ENCODE data around the gene IL36B. TPM values are rescaled to one million over a fixed set of nuclear protein-coding genes. Genes with fewer than 3 reads are reported as not detected.
"Not testable (repeated sequence)": the region's sequence is repeated elsewhere in the genome, so short reads cannot be mapped to it uniquely, and the experiment has no call there.

IL36B gene
- total RNA-seq, result not detected

- H3K9me3 Mint-ChIP-seq, result peaks cover 29% of the 10 kb centered on the region
Observed at GRCh38 chr2:113052396-113052917, at the start of gene IL36B. Gene IL36B, minus strand, starts transcription at chr2:113052867.

DNA sequence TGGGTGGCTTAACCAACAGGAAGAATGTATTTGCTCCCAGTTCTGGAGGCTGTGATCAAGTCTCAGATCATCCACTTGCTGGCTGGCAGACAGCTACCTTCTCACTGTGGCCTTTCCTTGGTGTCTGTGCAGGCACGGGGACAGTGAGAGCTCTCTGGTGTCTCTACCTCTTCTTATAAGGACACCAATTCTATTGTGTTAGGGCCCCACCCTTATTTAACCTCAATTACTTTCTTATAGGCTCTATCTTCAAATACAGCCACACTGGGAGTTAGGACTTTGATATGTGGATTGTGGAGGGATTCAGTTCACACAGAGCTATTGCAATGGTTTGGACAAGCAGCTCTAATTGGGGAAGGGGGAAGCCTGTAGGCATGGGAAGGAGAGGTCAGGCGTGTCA, 49.5 kb upstream of the IL36B start:
- H3K36me3 Mint-ChIP-seq, result peaks cover 10% of the 10 kb centered on the region
- peaks cover 43% of the 10 kb centered on the region for H3K4me1 Mint-ChIP-seq
- no peak overlapping the region for H3K27ac Mint-ChIP-seq
- H3K9me3 Mint-ChIP-seq, result peaks cover 23% of the 10 kb centered on the region
- H3K27me3 Mint-ChIP-seq, result no peaks in the 10 kb centered on the region
- H3K4me3 Mint-ChIP-seq, result no peak overlapping the region
- DNase-seq, result no peak

More at GRCh38 chr2:113052396-113052917, at the start of gene IL36B:
- Mint-ChIP-seq H3K4me1 (peaks cover 5% of the 10 kb centered on the region), H3K36me3 (peaks cover 17% of the 10 kb centered on the region), H3K27ac (no peak within 1 kb of the TSS), H3K4me3 (no peak within 1 kb of the TSS), H3K27me3 (no peaks in the 10 kb centered on the region)
- DNase-seq, result no peak

- peaks cover 25% of the 10 kb centered on the region for H3K4me1 Mint-ChIP-seq
- peaks cover 25% of the 10 kb centered on the region for H3K9me3 Mint-ChIP-seq
- peak overlapping the region; percentile 20 for H3K4me3 Mint-ChIP-seq
- peak overlapping the region; percentile 46 for H3K27ac Mint-ChIP-seq
- H3K36me3 Mint-ChIP-seq, result peaks cover 8% of the 10 kb centered on the region
- no peaks in the 10 kb centered on the region for H3K27me3 Mint-ChIP-seq
- DNase-seq, result no peak
Observed at GRCh38 chr2:113098532-113098931, 45.9 kb upstream of the IL36B start.

DNA sequence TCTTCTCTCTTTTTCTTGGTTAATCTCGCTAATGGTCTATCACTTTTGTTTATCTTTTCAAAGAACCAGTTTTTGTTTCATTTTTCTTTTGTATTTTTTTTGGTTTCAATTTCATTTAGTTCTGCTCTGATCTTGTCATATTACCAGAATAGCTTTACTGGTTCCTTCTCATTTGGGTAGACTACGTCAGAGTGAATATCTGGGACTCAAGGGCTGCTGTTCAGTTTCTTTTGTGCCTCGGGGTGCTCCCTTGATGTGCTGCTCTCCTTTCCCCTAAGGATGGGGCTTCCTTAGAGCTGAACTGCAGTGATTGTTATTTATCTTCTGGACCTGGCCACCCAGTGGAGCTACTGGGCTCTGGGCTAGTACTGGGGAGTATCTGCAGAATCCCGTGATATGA, 45.4 kb upstream of the IL36B start:
- peak overlapping the region; percentile 20 for H3K4me3 Mint-ChIP-seq
- H3K27me3 Mint-ChIP-seq, result no peaks in the 10 kb centered on the region
- no peak for DNase-seq
- H3K9me3 Mint-ChIP-seq, result peaks cover 21% of the 10 kb centered on the region
- H3K4me1 Mint-ChIP-seq, result peaks cover 20% of the 10 kb centered on the region
- peak overlapping the region; percentile 46 for H3K27ac Mint-ChIP-seq
- H3K36me3 Mint-ChIP-seq, result peaks cover 6% of the 10 kb centered on the region

DNA sequence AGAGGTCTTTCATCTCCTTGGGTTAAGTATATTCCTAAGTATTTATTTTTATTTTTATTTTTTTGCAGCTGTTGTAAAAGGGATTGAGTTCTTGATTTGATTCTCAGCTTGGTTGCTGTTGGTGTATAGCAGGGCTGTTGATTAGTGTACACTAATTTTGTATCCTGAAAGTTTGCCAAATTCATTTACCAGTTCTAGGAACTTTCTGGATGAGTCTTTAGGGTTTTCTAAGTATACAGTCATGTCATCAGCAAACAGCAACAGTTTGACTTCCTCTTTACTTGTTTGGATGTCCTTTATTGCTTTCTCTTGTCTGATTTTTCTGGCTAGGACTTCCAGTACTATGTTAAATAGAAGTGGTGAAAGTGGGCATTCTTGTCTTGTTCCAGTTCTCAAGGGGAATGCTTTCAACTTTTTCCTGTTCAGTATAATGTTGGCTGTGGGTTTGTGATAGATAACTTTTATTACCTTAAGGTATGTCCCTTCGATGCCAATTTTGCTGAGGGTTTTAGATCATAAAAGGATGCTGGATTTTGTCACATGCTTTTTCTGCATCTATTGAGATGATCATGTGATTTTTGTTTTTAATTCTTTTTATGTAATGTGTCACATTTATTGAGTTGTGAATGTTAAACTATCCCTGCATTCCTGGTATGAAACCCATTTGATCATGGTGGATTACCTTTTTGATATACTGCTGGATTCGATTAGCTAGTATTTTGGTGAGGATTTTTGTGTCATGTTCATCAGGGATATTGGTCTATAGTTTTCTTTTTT, 44.4 kb upstream of the IL36B start:
- not testable (repeated sequence) for H3K27me3 Mint-ChIP-seq, H3K36me3 Mint-ChIP-seq, H3K4me3 Mint-ChIP-seq, H3K27ac Mint-ChIP-seq, DNase-seq
- H3K9me3 Mint-ChIP-seq, result peaks cover 17% of the 10 kb centered on the region
- H3K4me1 Mint-ChIP-seq, result peaks cover 19% of the 10 kb centered on the region

GRCh38 chr2:113096306-113096705, 43.6 kb upstream of the IL36B start:
- not testable (repeated sequence) for DNase-seq, H3K27me3 Mint-ChIP-seq, H3K4me3 Mint-ChIP-seq, H3K27ac Mint-ChIP-seq, H3K36me3 Mint-ChIP-seq
- peaks cover 17% of the 10 kb centered on the region for H3K9me3 Mint-ChIP-seq
- peaks cover 19% of the 10 kb centered on the region for H3K4me1 Mint-ChIP-seq

- DNase-seq, result no peak
- H3K4me3 Mint-ChIP-seq, result no peak overlapping the region
- no peaks in the 10 kb centered on the region for H3K27me3 Mint-ChIP-seq
- H3K9me3 Mint-ChIP-seq, result peaks cover 17% of the 10 kb centered on the region
- peaks cover 6% of the 10 kb centered on the region for H3K36me3 Mint-ChIP-seq
- H3K4me1 Mint-ChIP-seq, result peaks cover 16% of the 10 kb centered on the region
- H3K27ac Mint-ChIP-seq, result no peak overlapping the region
Observed at GRCh38 chr2:113093613-113093977, 40.9 kb upstream of the IL36B start.

DNA sequence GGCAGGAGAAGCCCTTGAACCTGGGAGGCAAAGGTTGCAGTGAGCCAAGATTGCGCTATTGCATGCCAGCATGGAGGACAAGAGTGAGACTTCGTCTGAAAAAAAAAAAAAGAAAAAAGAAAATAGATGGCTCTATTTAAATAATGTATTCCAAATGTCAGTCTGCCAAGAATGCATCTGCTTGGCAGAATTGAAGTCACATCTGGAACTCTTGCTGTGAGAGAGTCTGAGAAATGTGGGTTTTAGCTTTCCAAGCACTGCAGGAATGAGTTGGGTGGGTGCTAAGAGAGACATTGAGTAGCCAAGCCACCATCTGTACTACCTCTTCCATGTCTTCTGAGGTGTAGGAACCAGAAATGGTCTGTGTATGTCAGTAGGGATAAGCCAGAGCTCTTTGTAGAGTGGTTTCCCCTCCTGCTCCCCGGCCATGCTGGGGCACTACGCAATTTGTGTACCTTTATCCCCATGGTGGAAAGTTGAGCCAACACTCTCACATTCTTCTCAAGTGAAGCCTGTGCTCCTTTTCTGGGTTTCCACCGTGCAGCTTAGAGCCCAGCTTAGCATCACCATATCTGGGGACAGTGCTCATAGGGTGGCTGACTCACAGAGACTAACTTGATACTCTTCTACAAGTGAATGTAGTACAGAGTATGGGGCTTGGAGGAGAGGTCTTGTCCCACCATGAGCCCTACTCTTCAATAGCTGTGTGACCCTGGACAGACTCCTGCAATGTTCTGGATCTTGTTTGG, 40.4 kb upstream of the IL36B start:
- Mint-ChIP-seq H3K9me3 (peaks cover 17% of the 10 kb centered on the region), H3K27ac (no peak overlapping the region), H3K27me3 (no peaks in the 10 kb centered on the region), H3K36me3 (peaks cover 6% of the 10 kb centered on the region), H3K4me3 (no peak overlapping the region), H3K4me1 (peaks cover 10% of the 10 kb centered on the region)
- DNase-seq, result no peak

GRCh38 chr2:113091231-113091896, 38.7 kb upstream of the IL36B start:
- Mint-ChIP-seq H3K27ac (no peak overlapping the region), H3K9me3 (peaks cover 7% of the 10 kb centered on the region)

DNA sequence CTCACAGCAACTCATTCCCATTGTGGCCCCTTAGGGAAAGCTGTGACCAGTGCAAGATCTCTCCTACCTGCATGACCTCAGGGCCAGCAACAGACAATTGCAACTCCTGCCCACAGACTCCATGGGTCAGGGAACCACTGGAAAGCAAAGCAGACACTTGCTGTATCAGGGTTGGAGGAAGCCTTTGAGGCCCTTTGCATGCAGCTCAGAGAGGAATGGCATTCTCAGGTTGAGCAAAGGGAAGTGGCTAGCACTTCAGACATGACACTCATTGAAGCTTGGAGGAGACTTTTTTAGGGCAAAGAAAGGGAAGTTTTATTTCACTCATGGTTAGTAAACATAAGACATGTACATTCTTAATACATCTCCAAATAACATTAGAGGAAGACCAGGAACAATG, 37.2 kb upstream of the IL36B start:
- no peak for DNase-seq
- H3K36me3 Mint-ChIP-seq, result no peaks in the 10 kb centered on the region
- H3K4me1 Mint-ChIP-seq, result no peaks in the 10 kb centered on the region
- H3K27ac Mint-ChIP-seq, result no peak overlapping the region
- no peaks in the 10 kb centered on the region for H3K27me3 Mint-ChIP-seq
- no peak overlapping the region for H3K4me3 Mint-ChIP-seq
- no peaks in the 10 kb centered on the region for H3K9me3 Mint-ChIP-seq

More at GRCh38 chr2:113091231-113091896, 38.7 kb upstream of the IL36B start:
- no peaks in the 10 kb centered on the region for H3K4me1 Mint-ChIP-seq
- H3K4me3 Mint-ChIP-seq, result no peak overlapping the region
- H3K36me3 Mint-ChIP-seq, result no peaks in the 10 kb centered on the region
- no peak for DNase-seq
- H3K27me3 Mint-ChIP-seq, result no peaks in the 10 kb centered on the region

DNA sequence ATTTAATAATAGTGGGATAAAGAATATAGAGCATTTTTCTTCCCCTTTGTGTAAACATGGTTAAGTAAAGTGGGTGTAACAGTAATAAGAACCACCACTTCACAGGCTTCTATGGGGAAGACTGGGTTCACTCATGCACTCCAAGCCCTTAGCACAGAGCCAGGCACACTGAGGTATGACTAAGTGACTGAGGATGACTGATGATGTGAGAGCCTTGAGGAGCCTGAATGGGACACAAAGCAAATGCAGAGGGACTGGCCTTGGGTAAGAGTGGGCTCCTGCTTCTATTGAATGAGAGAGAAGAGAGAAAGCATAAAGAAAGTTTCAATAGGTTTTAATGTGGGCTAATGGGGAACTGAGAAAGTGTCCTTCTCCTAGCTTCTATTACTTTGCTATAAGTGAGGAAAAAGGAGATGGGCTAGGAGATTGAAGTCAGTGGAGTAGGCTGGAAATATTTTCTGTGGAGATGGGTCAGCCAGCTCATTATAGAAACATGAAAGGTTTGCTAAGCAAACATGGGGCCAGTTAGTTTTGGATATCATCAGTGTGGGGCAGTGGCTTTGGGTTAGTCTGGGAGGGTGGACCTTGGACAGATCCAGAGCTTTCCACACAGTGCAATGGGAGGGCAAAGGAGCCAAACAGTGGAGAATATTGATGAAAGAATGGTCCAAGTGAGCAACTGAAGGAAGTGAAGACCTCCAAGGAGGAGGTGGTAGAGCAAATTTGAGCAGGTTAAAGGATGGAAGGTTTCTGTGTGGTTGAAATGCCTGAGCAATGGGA, 35.7 kb upstream of the IL36B start:
- Mint-ChIP-seq H3K27me3 (no peaks in the 10 kb centered on the region), H3K36me3 (no peaks in the 10 kb centered on the region), H3K27ac (no peak overlapping the region), H3K9me3 (no peaks in the 10 kb centered on the region), H3K4me3 (no peak overlapping the region), H3K4me1 (peaks cover 3% of the 10 kb centered on the region)
- no peak for DNase-seq

DNA sequence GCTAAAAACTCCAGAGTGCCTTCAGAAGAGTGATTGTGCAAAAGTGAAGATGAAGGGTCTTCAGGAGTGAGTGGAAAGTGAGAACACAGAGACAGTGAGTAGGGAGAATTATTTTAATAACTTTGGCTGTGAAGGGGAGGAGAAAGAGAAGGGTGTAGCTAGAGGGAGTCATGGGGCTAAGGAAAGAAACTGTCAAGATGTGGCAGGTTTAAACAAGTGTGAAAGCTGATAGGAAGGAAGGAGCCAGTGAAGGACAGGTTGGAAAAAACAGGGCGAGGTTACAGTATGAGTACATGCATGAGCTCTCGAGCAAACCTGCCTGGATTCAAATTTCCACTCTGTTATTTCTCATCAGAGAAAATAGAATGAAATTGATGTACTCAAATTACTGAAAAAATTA, 32.9 kb upstream of the IL36B start:
- no peaks in the 10 kb centered on the region for H3K27me3 Mint-ChIP-seq
- H3K4me1 Mint-ChIP-seq, result peaks cover 4% of the 10 kb centered on the region
- DNase-seq, result no peak
- no peaks in the 10 kb centered on the region for H3K36me3 Mint-ChIP-seq
- no peak overlapping the region for H3K4me3 Mint-ChIP-seq
- no peaks in the 10 kb centered on the region for H3K9me3 Mint-ChIP-seq
- H3K27ac Mint-ChIP-seq, result no peak overlapping the region

DNA sequence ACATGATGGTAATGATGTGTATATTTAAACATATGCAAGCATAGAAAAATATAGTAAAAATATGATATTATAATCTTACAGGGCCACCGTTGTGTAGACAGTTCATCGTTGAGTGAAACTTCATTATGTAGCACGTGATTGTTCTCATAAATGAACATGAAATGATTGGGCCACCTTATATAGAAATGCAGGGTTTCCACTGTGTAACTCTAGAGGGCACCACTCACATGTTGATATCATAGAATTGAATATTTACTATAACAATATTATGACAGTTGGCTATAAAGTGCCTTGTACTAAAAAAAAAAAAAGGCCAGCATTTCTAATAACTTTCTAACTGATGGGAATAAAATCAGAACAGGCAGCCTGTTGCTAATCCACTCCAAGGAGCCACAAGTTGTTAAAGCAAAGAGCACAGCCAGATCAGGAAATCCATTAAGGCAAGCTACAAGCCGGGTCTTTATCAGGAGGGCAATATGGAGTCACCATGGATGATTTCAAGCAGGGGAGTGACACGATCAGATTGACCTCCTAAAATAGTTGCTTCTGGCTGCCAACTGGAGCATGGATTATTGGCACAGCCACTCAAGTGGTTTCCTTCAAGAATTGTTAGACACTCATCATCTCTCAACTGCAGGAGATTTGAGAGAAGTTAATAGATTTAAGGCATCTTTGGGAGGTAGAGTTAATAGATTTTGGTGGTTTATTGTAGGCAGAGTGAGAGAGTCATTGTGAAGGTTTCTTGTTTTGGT, 31.8 kb upstream of the IL36B start:
- no peaks in the 10 kb centered on the region for H3K36me3 Mint-ChIP-seq
- no peak overlapping the region for H3K4me3 Mint-ChIP-seq
- DNase-seq, result no peak
- H3K27me3 Mint-ChIP-seq, result no peaks in the 10 kb centered on the region
- H3K9me3 Mint-ChIP-seq, result no peaks in the 10 kb centered on the region
- no peak overlapping the region for H3K27ac Mint-ChIP-seq
- peaks cover 4% of the 10 kb centered on the region for H3K4me1 Mint-ChIP-seq

DNA sequence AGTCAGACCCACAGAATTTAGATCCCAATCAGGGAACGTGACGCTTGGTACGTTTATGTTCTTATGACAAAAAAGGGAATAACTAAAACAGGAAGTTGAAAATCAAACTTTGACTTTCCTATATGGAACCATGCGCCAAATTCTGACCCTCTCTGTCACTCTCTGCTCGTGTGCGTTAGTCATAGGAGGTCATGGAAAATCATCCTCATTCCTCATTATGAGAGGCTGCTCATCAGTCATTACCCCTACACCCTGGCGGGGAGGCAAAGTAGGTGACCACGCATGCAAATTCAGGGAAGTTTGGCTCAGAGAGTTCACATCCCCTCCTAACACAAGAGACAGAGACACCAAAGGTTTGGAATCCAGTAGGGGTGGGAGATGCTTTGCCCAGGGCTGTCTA, 30.6 kb upstream of the IL36B start:
- H3K36me3 Mint-ChIP-seq, result no peaks in the 10 kb centered on the region
- peaks cover 4% of the 10 kb centered on the region for H3K4me1 Mint-ChIP-seq
- H3K27ac Mint-ChIP-seq, result no peak overlapping the region
- no peaks in the 10 kb centered on the region for H3K27me3 Mint-ChIP-seq
- no peak for DNase-seq
- H3K4me3 Mint-ChIP-seq, result no peak overlapping the region
- no peaks in the 10 kb centered on the region for H3K9me3 Mint-ChIP-seq

All from activated naive CD8-positive, alpha-beta T cell treated with anti-CD3 and anti-CD28 coated beads for 36 hours (primary cell).